Sigmoid colon (tissue), 7 donors: Measurements from ENCODE around the gene POLR2F. TPM values are rescaled to one million over a fixed set of nuclear protein-coding genes. Genes with fewer than 3 reads are reported as not detected.
"Not testable (repeated sequence)": the region's sequence is repeated elsewhere in the genome, so short reads cannot be mapped to it uniquely, and the experiment has no call there.

ENCODE experiments used
- DNase-seq: peaks from one replicate; pipeline ENCODE4 v3.0.0-alpha.2; 2019
- H3K27ac ChIP-seq, 4 donors: fragments of 200-600 bp; sonication (generic); one replicate each; pipeline ENCODE4 v1.5.1; 2016 to 2019; ENCODE audit warnings: mild to moderate bottlenecking in 1 of 4
- H3K27me3 ChIP-seq, 3 donors: fragments of 200-600 bp; sonication (generic); one replicate each; pipeline ENCODE4 v1.5.1; 2019; ENCODE audit warnings: mild to moderate bottlenecking in 1 of 3
- H3K36me3 ChIP-seq, 4 donors: fragments of 200-600 bp; sonication (generic); one replicate each; pipeline ENCODE4 v1.5.1; 2016 to 2019
- H3K4me1 ChIP-seq, 4 donors: fragments of 200-600 bp; sonication (generic); one replicate each; pipeline ENCODE4 v1.5.1; 2017 to 2019
- H3K4me3 ChIP-seq, 4 donors: fragments of 200-600 bp; sonication (generic); one replicate each; pipeline ENCODE4 v1.5.1; 2017 to 2019; ENCODE audit warnings: mild to moderate bottlenecking in 2 of 4, moderate library complexity in 1 of 4
- H3K9me3 ChIP-seq, 4 donors: fragments of 200-600 bp in 3 of 4; sonication (generic) in 3 of 4; one replicate each; pipeline versions ENCODE4 v1.5.1 to v1.6.1; 2013 to 2019
- CTCF ChIP-seq, 4 experiments: fragments of 450-650 bp in 3 of 4; fragments of 200-600 bp in 1 of 4; IDR thresholded peaks; one replicate each; pipeline ENCODE4 v1.5.1; 2016 to 2019; ENCODE audit warnings: antibody characterized with exemption in 4 of 4, mild to moderate bottlenecking in 3 of 4, moderate library complexity in 2 of 4
- EP300 ChIP-seq, 4 donors: sonication (generic); formaldehyde crosslinking; IDR thresholded peaks; one replicate each; pipeline ENCODE4 v1.6.1; 2017; ENCODE audit warnings: antibody characterized with exemption in 4 of 4
- POLR2A ChIP-seq, 2 donors: fragments of 450-650 bp; IDR thresholded peaks; one replicate each; pipeline ENCODE4 v1.6.1; 2016; ENCODE audit warnings: antibody characterized with exemption in 2 of 2, mild to moderate bottlenecking in 2 of 2, moderate library complexity in 2 of 2
- POLR2AphosphoS5 ChIP-seq, 4 donors: sonication (generic); formaldehyde crosslinking; IDR thresholded peaks; one replicate each; pipeline ENCODE4 v1.6.1; 2017; ENCODE audit warnings: antibody characterized with exemption in 4 of 4
- WGBS, 2 donors: extraction: QIAGEN DNeasy Blood & Tissue Kit; methylation state at CpG; one replicate each; pipeline ENCODE4 v1.1.7; 2013; 5-methylcytosine and 5-hydroxymethylcytosine counted together
- intact Hi-C: fragments of 100-400 bp; cut with DNase I; formaldehyde crosslinking; loops from one replicate; pipeline ENCODE4 v1.15.1; 2023
- polyA plus RNA-seq, 3 donors: library from polyadenylated mRNA; stranded (reverse); fragments of 200-250 nt; gene quantifications; one replicate each; pipeline ENCODE4 v1.2.3, GENCODE V29; 2013
- total RNA-seq, 4 donors: library from RNA; depleted of rRNA; stranded (reverse); fragments of >200 nt; gene quantifications; one replicate each; pipeline ENCODE4 v1.1.0, GENCODE V29; 2016
- donor health status: healthy with polysubstance abuse.
- donor health status: Bipolar disorder and iron deficiency.
- donor health status: healthy.

POLR2F gene
- total and polyA plus RNA-seq, 7 donors: 47.9 to 149 (median 96.9) TPM

- Histone ChIP-seq H3K36me3 (peaks cover 0 to 24% (median 5%) of the 10 kb centered on the region in 4 donors), H3K27me3 (no peaks in the 10 kb centered on the region), H3K9me3 (no peaks in the 10 kb centered on the region), H3K4me1 (no peaks in the 10 kb centered on the region), H3K27ac (no peak overlapping the region), H3K4me3 (no peak overlapping the region)
- no peak for DNase-seq
- WGBS, 2 donors: 95 to 96% methylated on average over 33 of the region's 33 CpGs
- TF ChIP-seq CTCF (IDR thresholded peaks at IDR 0.05) (no peak), EP300 (IDR thresholded peaks at IDR 0.05) (no peak), POLR2A (IDR thresholded peaks at IDR 0.05) (no peak), POLR2AphosphoS5 (IDR thresholded peaks at IDR 0.05) (no peak)
- intact Hi-C loops: no loop called here
Measured at GRCh38 chr22:37973271-37974170, 20.0 kb downstream of the POLR2F start.

GRCh38 chr22:37975153-37975552 is 21.7 kb downstream of the POLR2F start:
- Histone ChIP-seq H3K4me3 (no peak overlapping the region), H3K4me1 (no peaks in the 10 kb centered on the region), H3K27ac (no peak overlapping the region), H3K27me3 (no peaks in the 10 kb centered on the region), H3K36me3 (peaks cover 0 to 12% (median 4%) of the 10 kb centered on the region in 4 donors), H3K9me3 (no peaks in the 10 kb centered on the region)
- TF ChIP-seq POLR2AphosphoS5 (IDR thresholded peaks at IDR 0.05) (no peak), CTCF (IDR thresholded peaks at IDR 0.05) (no peak), POLR2A (IDR thresholded peaks at IDR 0.05) (no peak), EP300 (IDR thresholded peaks at IDR 0.05) (no peak)
- 87% methylated on average over 2 of the region's 2 CpGs for WGBS, 2 donors
- DNase-seq: no peak
- intact Hi-C loops: no loop called here

GRCh38 chr22:37976022-37976421 is 22.5 kb downstream of the POLR2F start:
- DNase-seq, H3K4me1 ChIP-seq, intact Hi-C loops, H3K27ac ChIP-seq, H3K4me3 ChIP-seq, H3K9me3 ChIP-seq, H3K27me3 ChIP-seq: not testable (repeated sequence)
- peaks cover 0 to 12% (median 4%) of the 10 kb centered on the region in 4 donors for H3K36me3 ChIP-seq
- WGBS, 2 donors: 95% methylated on average over 8 of the region's 8 CpGs

- no peak for DNase-seq
- H3K4me3 ChIP-seq: no peak overlapping the region
- no peaks in the 10 kb centered on the region for H3K9me3 ChIP-seq
- intact Hi-C loops: no loop called here
- TF ChIP-seq POLR2A (IDR thresholded peaks at IDR 0.05) (no peak), CTCF (IDR thresholded peaks at IDR 0.05) (no peak), EP300 (IDR thresholded peaks at IDR 0.05) (no peak), POLR2AphosphoS5 (IDR thresholded peaks at IDR 0.05) (no peak)
- H3K36me3 ChIP-seq: peaks cover 0 to 12% (median 4%) of the 10 kb centered on the region in 4 donors
- no peaks in the 10 kb centered on the region for H3K27me3 ChIP-seq
- H3K27ac ChIP-seq: no peak overlapping the region
- WGBS, 2 donors: 86 to 94% methylated on average over 4 of the region's 4 CpGs
- no peaks in the 10 kb centered on the region for H3K4me1 ChIP-seq
Measured at GRCh38 chr22:37976547-37976946, 23.0 kb downstream of the POLR2F start.

GRCh38 chr22:37979782-37980181 is 26.3 kb downstream of the POLR2F start:
- Histone ChIP-seq H3K36me3 (peaks cover 0 to 8% (median 3%) of the 10 kb centered on the region in 4 donors), H3K27ac (peak overlapping the region in 2 of 4 donors; percentile 25 to 35)
- WGBS, 2 donors: 84 to 85% methylated on average over 8 of the region's 8 CpGs

More at GRCh38 chr22:37979782-37980181, 26.3 kb downstream of the POLR2F start:
- no peaks in the 10 kb centered on the region for H3K27me3 ChIP-seq
- peak overlapping the region in 3 of 4 donors; percentile 22 to 42 (median 36) for H3K4me3 ChIP-seq
- DNase-seq: no peak
- intact Hi-C loops: no loop called here
- no peaks in the 10 kb centered on the region for H3K9me3 ChIP-seq
- H3K4me1 ChIP-seq: no peaks in the 10 kb centered on the region
- TF ChIP-seq CTCF (IDR thresholded peaks at IDR 0.05) (no peak), POLR2AphosphoS5 (IDR thresholded peaks at IDR 0.05) (peak in 1 of 4 donors; percentile 34)
